ENCODE data around the gene RHOBTB3.

The RHOBTB3 gene

DNA sequence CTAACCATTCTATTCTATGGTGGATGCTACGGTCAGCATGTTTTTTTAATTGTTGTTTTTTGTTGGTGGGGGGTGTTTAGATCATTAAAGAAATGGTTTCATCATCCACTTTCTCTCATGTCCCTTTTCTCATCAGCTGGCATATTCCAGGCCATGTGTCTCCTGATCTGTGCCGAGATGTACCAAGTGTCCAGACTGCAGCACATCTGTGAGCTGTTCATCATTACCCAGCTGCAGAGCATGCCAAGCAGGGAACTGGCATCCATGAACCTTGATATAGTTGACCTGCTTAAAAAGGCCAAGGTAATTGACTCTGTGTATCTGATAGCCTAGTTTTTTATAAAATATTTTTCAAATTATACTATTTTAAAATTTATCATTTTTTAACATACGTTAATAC is 52.5 kb downstream of the RHOBTB3 start:
- TF ChIP-seq, protein P1, sequence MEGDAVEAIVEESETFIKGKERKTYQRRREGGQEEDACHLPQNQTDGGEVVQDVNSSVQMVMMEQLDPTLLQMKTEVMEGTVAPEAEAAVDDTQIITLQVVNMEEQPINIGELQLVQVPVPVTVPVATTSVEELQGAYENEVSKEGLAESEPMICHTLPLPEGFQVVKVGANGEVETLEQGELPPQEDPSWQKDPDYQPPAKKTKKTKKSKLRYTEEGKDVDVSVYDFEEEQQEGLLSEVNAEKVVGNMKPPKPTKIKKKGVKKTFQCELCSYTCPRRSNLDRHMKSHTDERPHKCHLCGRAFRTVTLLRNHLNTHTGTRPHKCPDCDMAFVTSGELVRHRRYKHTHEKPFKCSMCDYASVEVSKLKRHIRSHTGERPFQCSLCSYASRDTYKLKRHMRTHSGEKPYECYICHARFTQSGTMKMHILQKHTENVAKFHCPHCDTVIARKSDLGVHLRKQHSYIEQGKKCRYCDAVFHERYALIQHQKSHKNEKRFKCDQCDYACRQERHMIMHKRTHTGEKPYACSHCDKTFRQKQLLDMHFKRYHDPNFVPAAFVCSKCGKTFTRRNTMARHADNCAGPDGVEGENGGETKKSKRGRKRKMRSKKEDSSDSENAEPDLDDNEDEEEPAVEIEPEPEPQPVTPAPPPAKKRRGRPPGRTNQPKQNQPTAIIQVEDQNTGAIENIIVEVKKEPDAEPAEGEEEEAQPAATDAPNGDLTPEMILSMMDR (IDR thresholded peaks at IDR 0.05): no peak

DNA sequence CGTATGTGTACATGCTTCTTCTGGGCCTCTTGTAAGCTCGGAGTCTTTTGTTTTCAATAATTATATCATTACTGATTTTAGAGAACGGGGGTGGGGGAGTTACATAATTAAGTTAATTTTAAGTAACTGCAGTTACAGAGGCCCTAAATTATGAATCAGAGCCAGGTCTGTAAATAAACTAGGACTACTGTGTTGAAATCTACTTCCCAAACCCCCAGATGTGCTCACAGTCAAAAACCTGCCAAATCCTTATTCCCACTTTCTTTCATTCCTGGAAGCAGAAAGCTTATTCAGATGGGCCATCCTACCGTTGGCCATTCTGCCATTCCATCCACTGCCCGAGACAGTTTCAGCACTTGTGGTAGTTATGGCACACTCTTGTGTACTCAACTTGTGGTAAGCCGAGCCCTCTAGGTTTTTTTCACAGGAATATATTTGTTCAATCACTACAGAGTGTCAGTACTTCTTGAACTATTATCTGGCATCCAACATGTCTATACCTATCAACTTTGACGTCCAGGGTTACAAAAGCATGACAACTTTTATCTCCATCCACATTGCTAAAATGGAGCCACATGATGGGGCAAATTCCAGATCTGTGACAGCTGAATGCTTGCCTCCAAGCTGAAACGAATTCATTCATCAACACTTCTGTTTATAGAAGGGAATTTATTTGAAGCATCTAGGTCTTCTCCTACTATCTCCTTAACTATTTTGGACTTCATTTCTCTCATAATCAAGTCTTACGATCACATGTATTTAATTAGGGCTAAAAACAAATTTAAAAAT is 53.6 kb downstream of the RHOBTB3 start:
- TF ChIP-seq, protein P1 (IDR thresholded peaks at IDR 0.05): no peak

DNA sequence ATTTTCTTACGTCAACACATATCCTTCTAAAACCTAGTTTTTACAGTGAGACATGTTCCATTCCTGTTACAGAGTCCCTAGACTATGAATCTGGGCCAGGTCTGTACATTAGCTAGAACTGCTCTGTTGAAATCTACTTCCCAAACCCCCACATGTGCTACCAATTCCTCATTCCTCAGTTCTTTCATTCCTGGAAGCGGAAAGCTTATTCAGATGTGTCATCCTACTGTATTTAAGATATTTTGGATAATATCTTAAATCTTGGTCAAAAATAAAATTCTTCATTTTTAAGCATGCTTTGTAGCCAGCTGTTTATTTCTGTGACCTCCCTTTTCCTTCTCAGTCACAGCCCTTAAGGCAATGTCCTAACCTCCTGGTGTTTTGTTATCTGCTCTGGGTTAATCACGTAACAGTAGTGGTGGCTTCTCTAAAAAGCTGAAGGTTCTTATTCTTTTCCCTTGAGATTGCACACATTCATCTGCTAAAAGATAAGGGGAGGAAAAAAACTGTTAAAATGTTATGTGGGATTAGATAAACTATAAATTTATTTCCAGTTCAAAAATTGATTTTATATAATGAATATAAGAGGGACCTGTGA is 55.8 kb downstream of the RHOBTB3 start:
- TF ChIP-seq, protein P1 (IDR thresholded peaks at IDR 0.05): no peak

DNA sequence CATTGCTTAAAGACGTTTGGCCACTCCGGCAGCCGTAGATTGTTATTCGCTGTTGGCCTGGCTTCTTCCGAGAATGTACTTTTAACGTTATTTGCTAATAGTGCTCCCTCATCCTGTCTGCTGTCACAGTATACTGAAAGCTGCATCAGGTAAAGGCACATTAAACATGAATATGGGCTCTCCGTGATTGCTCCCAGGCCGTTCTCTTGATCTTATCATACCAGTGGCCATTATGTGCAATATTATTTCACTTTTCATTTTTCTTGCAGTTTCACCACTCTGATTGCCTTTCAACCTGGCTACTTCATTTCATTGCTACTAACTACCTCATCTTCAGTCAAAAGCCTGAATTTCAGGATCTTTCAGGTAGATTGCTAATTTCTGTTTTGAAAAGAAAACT is 57.4 kb downstream of the RHOBTB3 start:
- TF ChIP-seq, protein P1 (IDR thresholded peaks at IDR 0.05): no peak

DNA sequence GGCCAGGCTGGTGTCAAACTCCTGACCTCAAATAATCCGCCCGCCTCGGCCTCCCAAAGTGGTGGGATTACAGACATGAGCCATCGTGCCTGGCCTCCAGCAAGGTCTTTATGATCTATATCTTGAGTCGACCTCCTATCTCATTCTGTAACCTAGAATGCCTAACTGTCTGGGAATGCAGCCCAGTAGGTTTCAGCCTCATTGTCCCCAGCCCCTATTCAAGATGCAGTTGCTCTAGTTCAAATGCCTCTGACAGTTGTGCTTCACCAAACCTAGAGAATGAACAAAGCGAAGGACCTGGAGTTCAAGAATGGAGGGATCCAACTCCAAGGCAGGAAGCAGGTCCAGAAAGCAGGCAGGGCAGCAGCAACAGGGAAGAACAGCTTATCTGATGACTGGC is 60.6 kb downstream of the RHOBTB3 start:
- TF ChIP-seq, protein P1 (IDR thresholded peaks at IDR 0.05): no peak

DNA sequence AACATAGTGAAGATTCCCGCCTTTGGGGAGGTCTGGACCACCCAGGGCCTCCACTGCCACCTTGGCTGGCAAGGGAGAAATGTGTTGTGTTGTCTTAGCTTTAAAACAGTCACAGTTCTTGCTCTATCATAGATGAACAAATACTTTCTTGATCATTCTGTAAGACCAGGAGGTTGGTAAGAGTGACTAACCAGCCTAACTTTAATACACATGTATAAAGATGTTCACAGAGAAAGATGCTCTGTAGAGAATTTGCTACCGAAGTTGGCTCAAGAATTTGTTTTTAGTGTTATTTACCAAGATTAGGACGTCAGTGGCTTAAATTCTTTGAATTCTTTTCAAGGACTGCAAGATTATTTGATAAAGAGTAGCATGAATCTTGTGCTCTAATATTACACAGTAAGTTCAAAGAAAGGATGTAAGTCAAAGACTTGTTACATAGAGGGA is 63.0 kb downstream of the RHOBTB3 start:
- TF ChIP-seq, protein P1 (IDR thresholded peaks at IDR 0.05): no peak

DNA sequence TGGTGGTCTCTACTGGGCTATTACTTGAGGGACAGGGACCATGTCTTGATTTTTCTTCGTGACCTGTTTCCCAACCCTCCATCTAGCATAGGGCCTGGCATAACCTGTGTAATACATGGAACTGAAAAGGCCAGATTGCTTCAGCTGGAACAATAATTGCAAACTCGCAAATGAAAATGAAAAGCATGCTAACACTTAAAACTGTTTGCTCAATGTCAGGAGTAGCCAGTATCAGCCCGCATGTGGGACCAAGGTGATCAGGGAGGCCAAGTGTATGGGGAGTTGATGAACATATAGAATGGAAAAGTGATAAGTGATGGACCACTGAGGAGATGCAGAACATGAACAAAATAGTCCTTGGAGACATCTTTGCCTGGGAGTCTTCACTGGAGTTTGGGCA is 66.2 kb downstream of the RHOBTB3 start:
- TF ChIP-seq, protein P1 (IDR thresholded peaks at IDR 0.05): no peak
